Gastroesophageal sphincter (tissue), 4 donors: Measurements from ENCODE around the gene SOX21. TPM values are rescaled to one million over a fixed set of nuclear protein-coding genes. Genes with fewer than 3 reads are reported as not detected.

Source experiments
- ATAC-seq: fragments of 150-250 bp; one replicate; pipeline ENCODE4 v1.9.1; 2016; ENCODE audit warnings: mild to moderate bottlenecking, moderate library complexity
- H3K27ac ChIP-seq, 4 donors: fragments of 200-600 bp; sonication (generic) in 3 of 4; 1 replicate in 3 of 4; 2 replicates in 1 of 4; pipeline ENCODE4 v1.5.1; 2016 to 2019
- H3K27me3 ChIP-seq: fragments of 200-600 bp; sonication (generic); one replicate; pipeline ENCODE4 v1.5.1; 2019
- H3K36me3 ChIP-seq, 2 donors: fragments of 200-600 bp; sonication (generic); one replicate each; pipeline ENCODE4 v1.5.1; 2019; ENCODE audit warnings: control low read depth in 1 of 2
- H3K4me1 ChIP-seq, 3 donors: fragments of 200-600 bp; sonication (generic); 1 replicate in 2 of 3; 2 replicates in 1 of 3; pipeline ENCODE4 v1.5.1; 2016 to 2019; ENCODE audit warnings: control low read depth in 2 of 3
- H3K4me3 ChIP-seq, 2 donors: fragments of 200-600 bp; sonication (generic); one replicate each; pipeline ENCODE4 v1.5.1; 2019; ENCODE audit warnings: mild to moderate bottlenecking in 1 of 2, moderate library complexity in 1 of 2
- H3K9me3 ChIP-seq, 3 donors: fragments of 200-600 bp; sonication (generic); one replicate each; pipeline ENCODE4 v1.5.1; 2017 to 2019; ENCODE audit warnings: control low read depth in 2 of 3
- CTCF ChIP-seq, 4 experiments: fragments of 200-600 bp in 2 of 4; fragments of 450-650 bp in 2 of 4; sonication (generic) in 1 of 4; IDR thresholded peaks; one replicate each; pipeline ENCODE4 v1.5.1; 2017 to 2019; ENCODE audit warnings: antibody characterized with exemption in 4 of 4, mild to moderate bottlenecking in 2 of 4, moderate library complexity in 2 of 4
- EP300 ChIP-seq: sonication (generic); formaldehyde crosslinking; IDR thresholded peaks from one replicate; pipeline ENCODE4 v1.6.1; 2017; ENCODE audit warnings: antibody characterized with exemption, mild to moderate bottlenecking
- POLR2A ChIP-seq, 2 donors: fragments of 450-650 bp; IDR thresholded peaks; one replicate each; pipeline ENCODE4 v1.6.1; 2017; ENCODE audit warnings: antibody characterized with exemption in 2 of 2, mild to moderate bottlenecking in 2 of 2, moderate library complexity in 1 of 2
- POLR2AphosphoS5 ChIP-seq: sonication (generic); formaldehyde crosslinking; IDR thresholded peaks from one replicate; pipeline ENCODE4 v1.6.1; 2017; ENCODE audit warnings: antibody characterized with exemption
- WGBS, 2 donors: methylation state at CpG; one replicate each; pipeline ENCODE4 v1.1.5; 2018; ENCODE audit warnings: low coverage in 1 of 2; 5-methylcytosine and 5-hydroxymethylcytosine counted together
- small RNA-seq, 4 donors: library from RNA; depleted of rRNA; stranded (forward); fragments of <200 nt; gene quantifications; one replicate each; pipeline ENCODE3, GENCODE V24; 2016
- total RNA-seq, 4 donors: library from RNA; depleted of rRNA; stranded (reverse); fragments of >200 nt; gene quantifications; one replicate each; pipeline ENCODE4 v1.1.0, GENCODE V29; 2016

Gene SOX21
- total RNA-seq, 4 donors from 2014 or later: 0.47 to 0.59 TPM; not detected in 2

GRCh38 chr13:94660695-94661326 is 51.5 kb downstream of the SOX21 start:
- 52 to 54% methylated on average over 6 of the region's 6 CpGs for WGBS, 2 donors
- Histone ChIP-seq H3K4me3 (no peak overlapping the region), H3K36me3 (no peaks in the 10 kb centered on the region), H3K9me3 (peaks cover 0 to 6% (median 0%) of the 10 kb centered on the region in 3 donors), H3K27me3 (peaks cover 22% of the 10 kb centered on the region), H3K4me1 (no peaks in the 10 kb centered on the region), H3K27ac (no peak overlapping the region)
- TF ChIP-seq CTCF (IDR thresholded peaks at IDR 0.05) (peak in 1 of 4 experiments; percentile 12), POLR2AphosphoS5 (no peak), POLR2A (IDR thresholded peaks at IDR 0.05) (no peak), EP300 (no peak)
- no peak for ATAC-seq

Small RNA genes lying within 50 kb of the gene (small RNA-seq; reads per million reads assigned to genes)
- 0 reads per million in 4 donors for gene RN7SL585P

Other genes starting within 250 kb of the SOX21 start
- gene DCT, start 232.9 kb downstream of the SOX21 start, total RNA-seq: under 1 TPM; 0.13 to 0.31 (median 0.21) TPM
- 10 to 100 TPM in 3 of 4 donors, 1 to 10 TPM in 1; 6.8 to 11.4 (median 10.4) TPM for gene TGDS, start 116.4 kb downstream of the SOX21 start, total RNA-seq
- 1 to 10 TPM; 3.4 to 6.4 (median 5.5) TPM for gene GPR180, start 110.7 kb downstream of the SOX21 start, total RNA-seq